ENCODE results near the gene NOSTRIN.

Gene NOSTRIN

DNA sequence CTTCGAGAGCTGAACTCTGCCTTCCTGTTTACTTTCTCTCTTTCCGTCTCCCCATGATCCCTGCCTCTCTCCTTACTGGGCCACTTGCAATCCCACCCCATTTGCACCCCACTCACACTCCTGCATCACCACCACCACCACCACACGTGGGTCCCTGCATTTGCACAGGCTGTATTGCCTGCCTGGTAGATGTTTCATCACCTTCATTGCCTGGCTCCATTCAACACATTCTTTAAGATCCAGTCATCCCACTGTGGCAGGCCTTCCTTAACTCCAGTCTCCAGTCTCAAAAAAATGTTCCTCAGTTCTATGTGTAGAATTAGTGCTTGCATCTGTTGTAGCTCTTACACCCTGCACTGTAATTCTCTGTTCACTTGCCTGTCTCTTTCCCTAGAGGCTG is 13.9 kb downstream of the NOSTRIN start:
- TF ChIP-seq, protein P1, sequence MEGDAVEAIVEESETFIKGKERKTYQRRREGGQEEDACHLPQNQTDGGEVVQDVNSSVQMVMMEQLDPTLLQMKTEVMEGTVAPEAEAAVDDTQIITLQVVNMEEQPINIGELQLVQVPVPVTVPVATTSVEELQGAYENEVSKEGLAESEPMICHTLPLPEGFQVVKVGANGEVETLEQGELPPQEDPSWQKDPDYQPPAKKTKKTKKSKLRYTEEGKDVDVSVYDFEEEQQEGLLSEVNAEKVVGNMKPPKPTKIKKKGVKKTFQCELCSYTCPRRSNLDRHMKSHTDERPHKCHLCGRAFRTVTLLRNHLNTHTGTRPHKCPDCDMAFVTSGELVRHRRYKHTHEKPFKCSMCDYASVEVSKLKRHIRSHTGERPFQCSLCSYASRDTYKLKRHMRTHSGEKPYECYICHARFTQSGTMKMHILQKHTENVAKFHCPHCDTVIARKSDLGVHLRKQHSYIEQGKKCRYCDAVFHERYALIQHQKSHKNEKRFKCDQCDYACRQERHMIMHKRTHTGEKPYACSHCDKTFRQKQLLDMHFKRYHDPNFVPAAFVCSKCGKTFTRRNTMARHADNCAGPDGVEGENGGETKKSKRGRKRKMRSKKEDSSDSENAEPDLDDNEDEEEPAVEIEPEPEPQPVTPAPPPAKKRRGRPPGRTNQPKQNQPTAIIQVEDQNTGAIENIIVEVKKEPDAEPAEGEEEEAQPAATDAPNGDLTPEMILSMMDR (IDR thresholded peaks at IDR 0.05; ENCODE audit: low read depth, low read length, missing control alignments), result no peak
- no peak for DNase-seq (ENCODE audit: low read depth)
- no peak overlapping the region for H3K4me3 ChIP-seq (ENCODE audit: low read depth, low read length)

DNA sequence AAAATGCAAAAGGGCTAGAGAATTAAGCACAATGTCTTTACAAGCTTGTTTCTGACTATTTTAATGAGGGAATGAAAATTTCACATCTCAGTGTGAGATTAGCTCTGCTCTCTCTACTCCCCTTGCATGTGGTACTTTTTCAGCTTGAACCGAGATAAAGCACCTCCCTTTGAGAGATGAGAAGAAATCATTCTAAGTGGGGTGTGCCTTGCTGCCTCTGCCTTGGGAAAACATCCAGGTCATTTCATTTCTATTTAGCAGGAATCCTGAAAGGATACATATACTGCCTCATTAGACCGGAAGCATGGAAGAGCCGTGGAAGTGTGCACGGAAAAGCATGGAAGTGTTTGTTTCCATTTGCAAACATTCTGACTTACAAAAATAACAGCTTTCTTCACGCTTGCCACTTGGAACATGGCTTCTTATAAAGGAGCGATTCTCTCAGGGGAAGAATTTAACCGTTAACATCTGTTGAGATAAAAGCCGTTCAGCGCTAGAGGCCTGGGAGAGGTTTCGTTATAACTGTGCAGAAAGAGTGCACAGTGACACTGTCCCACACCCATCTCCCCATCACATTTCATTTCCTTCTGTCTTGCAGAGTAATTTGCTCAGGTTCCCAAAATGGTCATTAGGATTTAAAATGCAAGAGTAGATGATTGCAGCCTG is 16.7 kb downstream of the NOSTRIN start:
- H3K4me3 ChIP-seq (ENCODE audit: low read depth, low read length), result no peak overlapping the region
- DNase-seq (ENCODE audit: low read depth), result no peak
- TF ChIP-seq, protein P1 (IDR thresholded peaks at IDR 0.05; ENCODE audit: low read depth, low read length, missing control alignments), result no peak

DNA sequence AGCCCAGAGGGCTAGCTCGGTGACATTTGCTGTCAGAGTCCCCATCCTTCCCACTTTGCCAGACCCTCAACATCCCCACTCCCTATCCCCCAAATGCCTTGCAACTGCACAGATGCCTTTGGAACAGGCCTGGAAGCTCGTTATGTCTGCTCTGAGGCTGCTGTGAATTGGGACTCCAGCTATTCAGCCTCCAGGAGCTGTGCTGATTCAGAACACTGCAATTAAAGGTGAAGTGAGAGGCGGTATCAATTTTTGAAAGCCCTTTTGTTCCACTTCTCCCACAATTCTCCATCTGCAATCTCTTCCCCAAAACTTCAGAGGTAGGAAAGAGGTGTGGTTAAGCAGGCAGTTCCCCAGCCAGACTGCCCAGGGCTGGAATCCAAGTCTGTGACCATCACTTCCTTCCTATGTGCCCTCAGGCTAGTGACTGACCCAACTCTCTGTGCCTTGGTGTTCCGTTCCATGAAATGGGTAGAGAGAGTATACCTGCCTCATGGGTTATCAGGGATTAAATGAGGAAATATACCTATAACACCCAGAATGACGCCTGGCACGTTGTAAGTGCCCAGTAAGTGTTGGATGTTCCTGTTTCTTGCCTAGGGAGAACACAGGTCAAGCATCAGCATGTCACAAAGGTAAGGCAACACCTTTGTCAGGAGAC is 17.5 kb downstream of the NOSTRIN start:
- no peak overlapping the region for H3K4me3 ChIP-seq (ENCODE audit: low read depth, low read length)
- DNase-seq (ENCODE audit: low read depth), result no peak
- TF ChIP-seq, protein P1 (IDR thresholded peaks at IDR 0.05; ENCODE audit: low read depth, low read length, missing control alignments), result no peak

DNA sequence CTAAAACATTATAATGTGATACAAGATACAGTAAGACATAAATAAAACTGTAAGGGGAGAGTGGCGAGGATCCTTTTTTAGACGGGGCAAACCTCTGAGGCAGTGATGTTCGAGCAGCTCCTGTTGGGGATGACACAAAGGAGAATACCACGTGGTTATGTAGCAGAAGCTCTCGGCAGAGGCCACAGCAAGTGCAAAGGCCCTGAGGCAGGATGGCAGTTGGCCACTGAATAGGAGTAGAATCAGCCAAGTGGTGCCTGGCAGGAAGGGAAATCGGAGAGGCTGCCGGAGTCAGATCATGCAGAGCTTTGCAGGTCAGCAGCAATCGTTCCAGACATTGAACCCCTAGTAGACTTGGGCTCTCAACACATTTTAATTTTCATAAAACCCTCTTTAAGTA is 19.1 kb downstream of the NOSTRIN start:
- TF ChIP-seq, protein P1 (IDR thresholded peaks at IDR 0.05; ENCODE audit: low read depth, low read length, missing control alignments), result no peak
- no peak overlapping the region for H3K4me3 ChIP-seq (ENCODE audit: low read depth, low read length)
- DNase-seq (ENCODE audit: low read depth), result no peak

DNA sequence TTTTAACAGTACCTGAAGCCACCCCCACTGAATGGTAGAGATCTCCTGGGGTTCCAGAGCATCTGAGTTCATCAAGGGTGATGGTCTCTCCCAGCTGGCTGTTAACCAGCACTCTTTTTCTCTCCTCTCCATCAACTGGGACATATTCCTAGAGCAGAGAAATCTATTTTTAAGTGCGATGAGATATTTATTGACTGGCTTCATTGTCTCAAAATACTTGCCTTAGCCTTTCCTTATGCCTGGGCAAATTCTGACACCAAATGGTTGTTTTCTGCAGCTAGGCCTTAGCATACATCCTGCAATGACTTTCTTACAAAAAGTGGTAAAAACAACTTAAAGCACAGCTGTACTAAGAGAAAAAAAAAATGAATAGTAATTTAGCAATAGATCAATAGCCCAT is 19.6 kb downstream of the NOSTRIN start:
- TF ChIP-seq, protein P1 (IDR thresholded peaks at IDR 0.05; ENCODE audit: low read depth, low read length, missing control alignments), result no peak
- DNase-seq (ENCODE audit: low read depth), result no peak
- no peak overlapping the region for H3K4me3 ChIP-seq (ENCODE audit: low read depth, low read length)

DNA sequence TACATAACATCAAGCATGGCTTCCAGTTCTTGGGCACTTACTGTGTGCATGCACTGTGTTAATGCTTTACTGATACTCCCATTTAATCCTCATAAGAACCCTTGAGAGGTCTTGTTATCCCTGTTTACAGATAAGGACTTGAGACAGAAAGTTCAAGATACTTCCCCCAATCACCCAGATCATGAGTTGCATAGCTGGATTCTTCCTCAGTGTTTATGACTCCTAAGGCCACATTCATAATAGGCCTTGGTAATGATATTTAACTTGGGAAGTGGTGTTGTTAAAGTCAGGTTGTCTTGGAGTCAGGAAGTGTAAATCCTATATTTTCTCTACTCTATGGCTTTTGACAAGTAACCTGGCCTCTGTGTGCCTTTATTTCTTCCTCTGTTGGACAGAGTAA is 22.7 kb downstream of the NOSTRIN start:
- no peak for DNase-seq (ENCODE audit: low read depth)
- TF ChIP-seq, protein P1 (IDR thresholded peaks at IDR 0.05; ENCODE audit: low read depth, low read length, missing control alignments), result no peak
- H3K4me3 ChIP-seq (ENCODE audit: low read depth, low read length), result no peak overlapping the region

DNA sequence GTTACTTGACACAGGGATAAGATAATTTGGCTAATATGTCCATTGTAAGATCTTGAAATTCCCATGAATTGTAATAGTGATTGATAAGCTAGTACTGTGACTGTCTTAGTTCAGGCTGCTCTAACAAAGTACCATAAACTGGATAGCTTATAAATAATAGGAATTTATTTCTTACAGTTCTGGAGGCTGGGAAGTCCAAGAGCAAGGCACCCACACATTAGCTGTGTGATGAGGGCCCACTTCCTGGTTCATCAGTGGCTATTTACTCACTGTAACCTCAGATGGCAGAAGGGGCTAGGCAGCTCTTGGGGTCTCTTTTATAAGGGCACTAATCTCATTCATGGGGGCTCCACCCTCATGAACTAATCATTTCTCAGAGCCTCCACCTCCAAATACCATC is 28.5 kb downstream of the NOSTRIN start:
- no peak overlapping the region for H3K4me3 ChIP-seq (ENCODE audit: low read depth, low read length)
- TF ChIP-seq, protein P1 (IDR thresholded peaks at IDR 0.05; ENCODE audit: low read depth, low read length, missing control alignments), result no peak
- no peak for DNase-seq (ENCODE audit: low read depth)

Data from GM12864 (cell line).